Calu3 (cell line): ENCODE measurements around the gene SARM1. TPM values are rescaled to one million over a fixed set of nuclear protein-coding genes. Genes with fewer than 3 reads are reported as not detected.

Experiments used
- BruUV-seq: library from RNA; stranded (reverse); fragments of 400-500 nt; replicated peaks from 2 replicates; lab custom pipeline; 2021; lab: Mats Ljungman, UMichigan
- CTCF ChIA-PET: fragments of 300-600 bp; sonication (Branson Sonifier 250); formaldehyde crosslinking; loops from one replicate; lab custom pipeline; 2022; ENCODE audit warnings: antibody characterized with exemption; lab: Charles Lee
- DNase-seq: peaks from one replicate; pipeline ENCODE4 v3.0.0; 2022
- H3K27ac Mint-ChIP-seq: one replicate; pipeline ENCODE4 v1.8.0; 2022; ENCODE audit warnings: mixed read lengths; ENCODE audit not compliant: unreplicated experiment
- H3K27me3 Mint-ChIP-seq: one replicate; pipeline ENCODE4 v1.8.0; 2022; ENCODE audit warnings: mixed read lengths; ENCODE audit not compliant: unreplicated experiment
- H3K36me3 Mint-ChIP-seq: one replicate; pipeline ENCODE4 v1.8.0; 2022; ENCODE audit warnings: mild to moderate bottlenecking, moderate library complexity, mixed read lengths; ENCODE audit not compliant: insufficient read depth, unreplicated experiment
- H3K4me1 Mint-ChIP-seq: one replicate; pipeline ENCODE4 v1.8.0; 2022; ENCODE audit warnings: mild to moderate bottlenecking, low read depth, mixed read lengths; ENCODE audit not compliant: unreplicated experiment
- H3K4me3 Mint-ChIP-seq: one replicate; pipeline ENCODE4 v1.8.0; 2022; ENCODE audit warnings: mild to moderate bottlenecking, low read depth, moderate library complexity, mixed read lengths; ENCODE audit not compliant: unreplicated experiment
- H3K9me3 Mint-ChIP-seq: one replicate; pipeline ENCODE4 v1.8.0; 2022; ENCODE audit warnings: low read depth, mixed read lengths; ENCODE audit not compliant: unreplicated experiment
- CTCF ChIP-seq: fragments of 200-600 bp; IDR thresholded peaks from one replicate; pipeline ENCODE4 v1.8.0; 2022; ENCODE audit warnings: antibody characterized with exemption; ENCODE audit not compliant: unreplicated experiment
- intact Hi-C: fragments of 100-400 bp; cut with micrococcal nuclease; formaldehyde crosslinking; loops from one replicate; pipeline ENCODE4 v1.10.0; 2022; ENCODE audit not compliant: unreplicated experiment
- microRNA-seq: library from miRNA; unstranded; fragments of <30 nt; microRNA quantifications from one replicate; pipeline ENCODE4 v1.2.0, GENCODE V29; 2022
- total RNA-seq: library from RNA; stranded (reverse); gene quantifications from 2 replicates; pipeline ENCODE4 v1.2.3, GENCODE V29; 2022

Gene SARM1
- total RNA-seq, 1 experiment from 2014 or later, result 8.1 TPM

- no TSS peak for BruUV-seq
- no peaks in the 10 kb centered on the region for H3K9me3 Mint-ChIP-seq
- no peaks in the 10 kb centered on the region for H3K4me1 Mint-ChIP-seq
- no peaks in the 10 kb centered on the region for H3K36me3 Mint-ChIP-seq
- no peak overlapping the region for H3K4me3 Mint-ChIP-seq
- DNase-seq, result no peak
- no peak for TF ChIP-seq CTCF
- H3K27me3 Mint-ChIP-seq, result peaks cover 16% of the 10 kb centered on the region
- CTCF ChIA-PET, result interaction anchor here (0.7 kb wide), 1 partner anchor 133 kb away, joined by 5 read pairs; no protein-coding TSS in a partner anchor
- intact Hi-C loops, result no loop called here
- H3K27ac Mint-ChIP-seq, result no peak overlapping the region
These were observed 72.6 kb downstream of the SARM1 start for GRCh38 chr17:28443901-28444638.

GRCh38 chr17:28446716-28447395 is 75.4 kb downstream of the SARM1 start:
- no peaks in the 10 kb centered on the region for H3K4me1 Mint-ChIP-seq
- no peaks in the 10 kb centered on the region for H3K9me3 Mint-ChIP-seq
- DNase-seq, result peak; percentile 42
- H3K27ac Mint-ChIP-seq, result no peak overlapping the region
- no TSS peak for BruUV-seq
- no peaks in the 10 kb centered on the region for H3K36me3 Mint-ChIP-seq
- CTCF ChIA-PET, result no interaction called here
- no peak overlapping the region for H3K4me3 Mint-ChIP-seq
- H3K27me3 Mint-ChIP-seq, result peaks cover 44% of the 10 kb centered on the region
- intact Hi-C loops, result no loop called here
- TF ChIP-seq CTCF, result no peak

GRCh38 chr17:28447396-28447760 is 75.9 kb downstream of the SARM1 start:
- Mint-ChIP-seq H3K27me3 (peaks cover 49% of the 10 kb centered on the region), H3K9me3 (no peaks in the 10 kb centered on the region), H3K4me3 (no peak overlapping the region), H3K27ac (no peak overlapping the region), H3K36me3 (no peaks in the 10 kb centered on the region), H3K4me1 (no peaks in the 10 kb centered on the region)
- BruUV-seq, result no TSS peak
- intact Hi-C loops, result no loop called here
- DNase-seq, result no peak
- TF ChIP-seq CTCF, result no peak
- CTCF ChIA-PET, result no interaction called here

GRCh38 chr17:28449859-28450258 is 78.4 kb downstream of the SARM1 start:
- BruUV-seq, result no TSS peak
- CTCF ChIA-PET, result interaction anchor here (0.5 to 0.6 kb wide), 2 partner anchors 74 to 200 kb away, joined by 3 read pairs; no protein-coding TSS in a partner anchor
- Mint-ChIP-seq H3K27ac (no peak overlapping the region), H3K9me3 (no peaks in the 10 kb centered on the region), H3K27me3 (peaks cover 57% of the 10 kb centered on the region), H3K4me1 (no peaks in the 10 kb centered on the region), H3K4me3 (no peak overlapping the region), H3K36me3 (no peaks in the 10 kb centered on the region)
- no peak for DNase-seq
- TF ChIP-seq CTCF, result no peak
- intact Hi-C loops, result no loop called here

Small RNAs within 50 kb of the gene (microRNA-seq; reads per million reads assigned to microRNA genes)
- 2.1 reads per million for gene MIR4723

Other genes with a start within 250 kb of the SARM1 start
- 110 and 114 TPM in 2 replicates for gene TMEM97, start 52.5 kb upstream of the SARM1 start, total RNA-seq
- gene IFT20, start 36.2 kb upstream of the SARM1 start, total RNA-seq, result 31.9 and 32.1 TPM in 2 replicates
- 45.9 and 49.4 TPM in 2 replicates for gene TNFAIP1, start 35.9 kb upstream of the SARM1 start, total RNA-seq
- 82.7 and 85.9 TPM in 2 replicates for gene POLDIP2, start 14.2 kb upstream of the SARM1 start, total RNA-seq
- not detected in 2 replicates for gene SEBOX, start 6.5 kb upstream of the SARM1 start, total RNA-seq
- 0.22 TPM in 1 of 2 replicates, not detected in the other for gene VTN, start 1.4 kb upstream of the SARM1 start, total RNA-seq
- gene SLC46A1, start 34.5 kb downstream of the SARM1 start, total RNA-seq, result 13.3 and 17.0 TPM in 2 replicates
- gene SLC13A2, start 102.0 kb downstream of the SARM1 start, total RNA-seq, result not detected in 2 replicates
- gene FOXN1, start 134.7 kb downstream of the SARM1 start, total RNA-seq, result not detected in 2 replicates
- gene UNC119, start 180.9 kb downstream of the SARM1 start, total RNA-seq, result 13.0 and 14.6 TPM in 2 replicates
- gene PIGS, start 199.8 kb downstream of the SARM1 start, total RNA-seq, result 50.9 and 59.2 TPM in 2 replicates
- 2.6 and 2.8 TPM in 2 replicates for gene ALDOC, start 205.2 kb downstream of the SARM1 start, total RNA-seq
- 69.3 and 82.1 TPM in 2 replicates for gene SPAG5, start 227.3 kb downstream of the SARM1 start, total RNA-seq
- 35.1 and 42.1 TPM in 2 replicates for gene RSKR, start 242.5 kb downstream of the SARM1 start, total RNA-seq